Transverse colon (tissue), 4 donors: ENCODE data around the gene FCF1. TPM values are rescaled to one million over a fixed set of nuclear protein-coding genes. Genes with fewer than 3 reads are reported as not detected.

Experiments
- DNase-seq: peaks from one replicate; pipeline ENCODE4 v3.0.0-alpha.2; 2019
- H3K27ac ChIP-seq, 4 donors: fragments of 200-600 bp; sonication (generic); 2 replicates each; pipeline ENCODE4 v1.5.1; 2016 to 2018; ENCODE audit warnings: inconsistent platforms in 4 of 4
- H3K27me3 ChIP-seq: fragments of 200-600 bp; sonication (generic); 2 replicates; pipeline ENCODE4 v1.5.1; 2017; ENCODE audit warnings: inconsistent platforms
- H3K36me3 ChIP-seq, 4 donors: fragments of 200-600 bp; sonication (generic); 2 replicates each; pipeline ENCODE4 v1.5.1; 2017 to 2019; ENCODE audit warnings: inconsistent platforms in 4 of 4
- H3K4me1 ChIP-seq, 4 donors: fragments of 200-600 bp; sonication (generic); 2 replicates each; pipeline ENCODE4 v1.5.1; 2017 to 2020; ENCODE audit warnings: inconsistent platforms in 4 of 4
- H3K4me3 ChIP-seq, 4 donors: fragments of 200-600 bp; sonication (generic); 1 replicate in 1 of 4; 2 replicates in 3 of 4; pipeline versions ENCODE4 v1.5.1 to v1.6.1; 2017 to 2019; ENCODE audit warnings: inconsistent platforms in 4 of 4
- H3K9me3 ChIP-seq, 2 donors: fragments of 200-600 bp; sonication (generic); 2 replicates each; pipeline ENCODE4 v1.5.1; 2017 to 2019; ENCODE audit warnings: inconsistent platforms in 2 of 2
- EP300 ChIP-seq: sonication (generic); formaldehyde crosslinking; IDR thresholded peaks from one replicate; pipeline ENCODE4 v1.6.1; 2017; ENCODE audit warnings: antibody characterized with exemption, low read depth
- POLR2A ChIP-seq: fragments of 450-650 bp; IDR thresholded peaks from one replicate; pipeline ENCODE4 v1.6.1; 2016; ENCODE audit warnings: antibody characterized with exemption, mild to moderate bottlenecking, moderate library complexity
- POLR2AphosphoS5 ChIP-seq, 3 donors: sonication (generic); formaldehyde crosslinking; IDR thresholded peaks; one replicate each; pipeline ENCODE4 v1.6.1; 2016; ENCODE audit warnings: antibody characterized with exemption in 3 of 3
- WGBS, 2 donors: methylation state at CpG; one replicate each; pipeline ENCODE4 v1.1.5; 2018; ENCODE audit warnings: low coverage in 1 of 2; 5-methylcytosine and 5-hydroxymethylcytosine counted together
- in situ Hi-C, 4 donors: fragments of 200-750 bp; cut with MboI; loops; one replicate each; pipeline versions ENCODE4 v1.15.0 to v1.15.1; 2017; ENCODE audit warnings: low sequenced_read_pairs in 3 of 4, low pct_ligation_motif_present in 1 of 4, low pct_unique_long_range_greater_than_20kb in 1 of 4
- intact Hi-C: fragments of 100-400 bp; cut with DNase I; formaldehyde crosslinking; loops from one replicate; pipeline ENCODE4 v1.15.1; 2023; ENCODE audit warnings: low total_unique reads
- total RNA-seq, 4 donors: library from RNA; depleted of rRNA; stranded (reverse); fragments of >200 nt; gene quantifications; one replicate each; pipeline ENCODE4 v1.1.0, GENCODE V29; 2016
- TF ChIP-seq, protein P1 (sequence below), 5 experiments: fragments of 200-600 bp in 3 of 5; fragments of 450-650 bp in 2 of 5; sonication (generic) in 3 of 5; IDR thresholded peaks; 1 replicate in 2 of 5; 2 replicates in 3 of 5; pipeline ENCODE4 v1.5.1; 2016 to 2017; ENCODE audit warnings: antibody characterized with exemption in 5 of 5, inconsistent platforms in 3 of 5, mild to moderate bottlenecking in 2 of 5, moderate library complexity in 1 of 5

The FCF1 gene
- total RNA-seq, 4 donors from 2014 or later = 0.37 to 25.5 (median 15.6) TPM

DNA sequence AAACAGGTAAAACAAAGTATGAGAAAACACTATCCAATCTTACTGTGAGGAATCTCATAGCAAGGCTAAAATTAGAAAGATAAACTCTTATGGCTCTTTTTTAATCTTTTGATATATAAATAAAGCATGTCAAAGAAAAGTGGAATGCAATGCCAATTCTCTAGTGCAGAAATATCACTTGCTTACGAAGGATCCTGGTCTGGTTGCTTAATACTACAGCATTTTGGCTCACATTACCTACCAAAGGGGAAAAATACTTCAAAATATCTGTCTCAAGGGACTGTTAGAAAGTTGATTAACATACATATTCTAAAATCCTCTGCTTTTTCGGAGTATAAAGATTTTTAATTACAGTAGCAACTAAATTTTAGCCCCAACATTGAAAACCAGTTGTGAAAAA, 21.5 kb upstream of the FCF1 start:
- Histone ChIP-seq H3K36me3 (peaks cover 0 to 13% (median 2%) of the 10 kb centered on the region in 4 donors), H3K9me3 (no peaks in the 10 kb centered on the region), H3K27me3 (no peaks in the 10 kb centered on the region), H3K27ac (no peak overlapping the region), H3K4me3 (no peak overlapping the region), H3K4me1 (peaks cover 0 to 9% (median 2%) of the 10 kb centered on the region in 4 donors)
- DNase-seq = no peak
- in situ Hi-C loops = no loop called here
- 85 to 92% methylated on average over 2 of the region's 2 CpGs for WGBS, 2 donors
- intact Hi-C loops = no loop called here
- TF ChIP-seq EP300 = no peak
- TF ChIP-seq POLR2A = no peak
- TF ChIP-seq POLR2AphosphoS5 (IDR thresholded peaks at IDR 0.05) = no peak
- TF ChIP-seq, protein P1, sequence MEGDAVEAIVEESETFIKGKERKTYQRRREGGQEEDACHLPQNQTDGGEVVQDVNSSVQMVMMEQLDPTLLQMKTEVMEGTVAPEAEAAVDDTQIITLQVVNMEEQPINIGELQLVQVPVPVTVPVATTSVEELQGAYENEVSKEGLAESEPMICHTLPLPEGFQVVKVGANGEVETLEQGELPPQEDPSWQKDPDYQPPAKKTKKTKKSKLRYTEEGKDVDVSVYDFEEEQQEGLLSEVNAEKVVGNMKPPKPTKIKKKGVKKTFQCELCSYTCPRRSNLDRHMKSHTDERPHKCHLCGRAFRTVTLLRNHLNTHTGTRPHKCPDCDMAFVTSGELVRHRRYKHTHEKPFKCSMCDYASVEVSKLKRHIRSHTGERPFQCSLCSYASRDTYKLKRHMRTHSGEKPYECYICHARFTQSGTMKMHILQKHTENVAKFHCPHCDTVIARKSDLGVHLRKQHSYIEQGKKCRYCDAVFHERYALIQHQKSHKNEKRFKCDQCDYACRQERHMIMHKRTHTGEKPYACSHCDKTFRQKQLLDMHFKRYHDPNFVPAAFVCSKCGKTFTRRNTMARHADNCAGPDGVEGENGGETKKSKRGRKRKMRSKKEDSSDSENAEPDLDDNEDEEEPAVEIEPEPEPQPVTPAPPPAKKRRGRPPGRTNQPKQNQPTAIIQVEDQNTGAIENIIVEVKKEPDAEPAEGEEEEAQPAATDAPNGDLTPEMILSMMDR (IDR thresholded peaks at IDR 0.05) = no peak

DNA sequence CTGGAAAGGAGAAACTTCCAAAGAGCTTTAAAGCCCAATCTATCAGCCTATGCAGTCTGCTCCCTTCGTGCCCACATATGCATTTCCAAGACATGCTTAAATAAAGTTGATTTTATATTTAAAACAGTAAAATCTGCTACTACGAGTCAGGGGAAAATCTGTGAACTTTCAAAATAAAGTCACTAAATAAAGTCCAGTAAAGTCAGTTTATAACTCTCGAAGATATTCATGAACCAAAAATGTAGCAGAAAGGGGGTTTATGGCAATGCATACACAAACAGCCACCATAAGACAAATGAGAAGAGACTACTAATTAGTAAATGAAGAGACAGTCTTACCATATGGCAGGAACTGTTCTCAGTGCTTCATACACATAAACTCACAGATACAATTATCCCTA, 19.8 kb upstream of the FCF1 start:
- peaks cover 0 to 13% (median 0%) of the 10 kb centered on the region in 4 donors for H3K36me3 ChIP-seq
- H3K27me3 ChIP-seq = no peaks in the 10 kb centered on the region
- intact Hi-C loops = no loop called here
- TF ChIP-seq POLR2A = no peak
- TF ChIP-seq EP300 = no peak
- no peak for TF ChIP-seq POLR2AphosphoS5 (IDR thresholded peaks at IDR 0.05)
- TF ChIP-seq, protein P1 (IDR thresholded peaks at IDR 0.05) = no peak
- DNase-seq = no peak
- no peaks in the 10 kb centered on the region for H3K9me3 ChIP-seq
- 92 to 95% methylated on average over 3 of the region's 3 CpGs for WGBS, 2 donors
- in situ Hi-C loops = no loop called here
- H3K4me1 ChIP-seq = no peaks in the 10 kb centered on the region
- no peak overlapping the region for H3K27ac ChIP-seq
- H3K4me3 ChIP-seq = no peak overlapping the region

DNA sequence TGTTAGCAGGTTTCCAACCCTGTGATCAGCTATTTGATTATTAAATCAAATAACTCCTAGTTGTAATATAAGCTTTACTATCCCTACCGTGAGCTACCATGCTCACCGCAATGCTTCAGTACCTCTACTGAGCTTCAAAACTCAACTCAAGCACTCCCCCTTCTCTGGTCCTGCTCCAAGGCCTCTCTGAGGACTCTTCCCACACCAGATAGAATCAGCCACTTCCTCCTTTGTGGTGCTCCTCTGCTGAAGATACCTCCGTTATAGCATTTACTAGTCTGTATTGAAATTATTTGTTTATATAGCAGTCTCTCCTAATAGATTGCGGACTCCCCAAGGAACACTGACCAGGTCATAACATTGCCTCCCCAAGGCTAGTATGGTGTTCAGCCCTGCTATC, 17.5 kb upstream of the FCF1 start:
- Histone ChIP-seq H3K27ac (no peak overlapping the region), H3K4me1 (no peaks in the 10 kb centered on the region), H3K27me3 (no peaks in the 10 kb centered on the region), H3K9me3 (no peaks in the 10 kb centered on the region), H3K4me3 (no peak overlapping the region), H3K36me3 (peaks cover 0 to 7% (median 0%) of the 10 kb centered on the region in 4 donors)
- in situ Hi-C loops = no loop called here
- no peak for DNase-seq
- TF ChIP-seq POLR2AphosphoS5 (IDR thresholded peaks at IDR 0.05) (no peak), POLR2A (no peak), EP300 (no peak)
- TF ChIP-seq, protein P1 (IDR thresholded peaks at IDR 0.05) = no peak
- intact Hi-C loops = no loop called here
- WGBS, 2 donors = 89 to 100% methylated on average over 3 to 4 of the region's 4 CpGs

DNA sequence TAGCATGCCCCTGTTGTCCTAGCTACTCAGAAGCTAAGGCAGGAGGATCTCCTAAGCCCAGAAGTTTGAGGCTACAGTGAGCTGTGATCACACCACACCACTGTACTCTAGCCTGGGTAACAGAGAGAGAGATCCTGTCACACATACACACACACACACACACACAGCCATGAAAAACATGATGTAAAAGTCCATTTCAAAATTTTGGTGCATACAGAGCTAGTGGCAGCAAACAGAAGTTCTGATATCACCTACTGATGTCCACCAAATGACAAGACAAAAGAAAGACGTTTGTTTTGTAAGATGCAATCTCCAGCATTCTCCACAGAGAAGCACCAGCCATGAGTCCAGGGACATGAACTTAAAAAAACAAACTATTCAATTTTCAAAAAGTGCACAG, 15.9 kb upstream of the FCF1 start:
- Histone ChIP-seq H3K27ac (no peak overlapping the region), H3K9me3 (no peaks in the 10 kb centered on the region), H3K4me1 (no peaks in the 10 kb centered on the region), H3K36me3 (no peaks in the 10 kb centered on the region), H3K27me3 (no peaks in the 10 kb centered on the region), H3K4me3 (no peak overlapping the region)
- TF ChIP-seq, protein P1 (IDR thresholded peaks at IDR 0.05) = no peak
- TF ChIP-seq POLR2A = no peak
- no peak for TF ChIP-seq POLR2AphosphoS5 (IDR thresholded peaks at IDR 0.05)
- no peak for TF ChIP-seq EP300
- intact Hi-C loops (no loop called here), in situ Hi-C loops (no loop called here)
- WGBS, 2 donors = 79% methylated on average over 1 of the region's 1 CpG; no CpG with 5 or more reads in 1 of the 2 donors
- no peak for DNase-seq
